Head of caudate nucleus (tissue), 42 donors: ENCODE measurements around the gene SLC38A6.

Source experiments
- DNase-seq, 42 donors: peaks; one replicate each; pipeline versions ENCODE4 v3.0.0 to v3.0.0-alpha.2; 2020 to 2021; ENCODE audit warnings: mixed read lengths in 7 of 42
- intact Hi-C: fragments of 100-400 bp; cut with DNase I; formaldehyde crosslinking; loops from one replicate; pipeline ENCODE4 v1.15.0; 2022

The SLC38A6 gene

GRCh38 chr14:60974090-60974651 is 6.9 kb upstream of the SLC38A6 start:
- intact Hi-C loops = no loop called here
- DNase-seq = no peak

GRCh38 chr14:60975551-60975950 is 5.5 kb upstream of the SLC38A6 start:
- DNase-seq = no peak
- intact Hi-C loops = no loop called here

GRCh38 chr14:60977847-60978246 is 3.2 kb upstream of the SLC38A6 start:
- intact Hi-C loops = no loop called here

GRCh38 chr14:60981633-60982455 is 799 bp downstream of the SLC38A6 start:
- DNase-seq = peak in 16 of 42 donors; percentile 3 to 54 (median 25)
- intact Hi-C loops = no loop called here

More at GRCh38 chr14:60977847-60978246, 3.2 kb upstream of the SLC38A6 start:
- DNase-seq = no peak

- intact Hi-C loops = no loop called here
- DNase-seq = no peak
These were observed 3.2 kb downstream of the SLC38A6 start for GRCh38 chr14:60984196-60984595.

GRCh38 chr14:60986500-60986899 is 5.5 kb downstream of the SLC38A6 start:
- intact Hi-C loops = no loop called here
- no peak for DNase-seq

- intact Hi-C loops = no loop called here
- no peak for DNase-seq
These were observed 8.6 kb downstream of the SLC38A6 start for GRCh38 chr14:60989599-60989998.

- intact Hi-C loops = no loop called here
- no peak for DNase-seq
These were observed 17.6 kb downstream of the SLC38A6 start for GRCh38 chr14:60998617-60999016.

- DNase-seq = no peak
- intact Hi-C loops = no loop called here
These were observed 18.5 kb downstream of the SLC38A6 start for GRCh38 chr14:60999536-60999935.

GRCh38 chr14:61003571-61003970 is 22.5 kb downstream of the SLC38A6 start:
- no peak for DNase-seq
- intact Hi-C loops = no loop called here

- intact Hi-C loops = no loop called here
These were observed 38.5 kb downstream of the SLC38A6 start for GRCh38 chr14:61019537-61019936.

GRCh38 chr14:61025251-61026223 is 44.5 kb downstream of the SLC38A6 start:
- intact Hi-C loops = loop anchor here (10.0 kb wide), 2 partner anchors 229 to 401 kb away; no protein-coding TSS in a partner anchor
- peak; percentile 25 to 85 (median 63) for DNase-seq

More at GRCh38 chr14:61019537-61019936, 38.5 kb downstream of the SLC38A6 start:
- DNase-seq = no peak

- intact Hi-C loops = loop anchor here (10.0 kb wide), 2 partner anchors 228 to 402 kb away; no protein-coding TSS in a partner anchor
- no peak for DNase-seq
These were observed 45.5 kb downstream of the SLC38A6 start for GRCh38 chr14:61026526-61026925.

GRCh38 chr14:61031026-61031425 is 50.0 kb downstream of the SLC38A6 start:
- DNase-seq = no peak
- intact Hi-C loops = no loop called here

- no peak for DNase-seq
- intact Hi-C loops = no loop called here
These were observed 52.0 kb downstream of the SLC38A6 start for GRCh38 chr14:61033054-61033453.

- DNase-seq = no peak
- intact Hi-C loops = no loop called here
These were observed 52.8 kb downstream of the SLC38A6 start for GRCh38 chr14:61033855-61034254.

GRCh38 chr14:61034416-61035120 is 53.5 kb downstream of the SLC38A6 start:
- intact Hi-C loops = no loop called here
- no peak for DNase-seq

- intact Hi-C loops = no loop called here
- DNase-seq = no peak
These were observed 56.2 kb downstream of the SLC38A6 start for GRCh38 chr14:61037215-61037614.

GRCh38 chr14:61041704-61042103 is 60.7 kb downstream of the SLC38A6 start:
- intact Hi-C loops = no loop called here
- DNase-seq = no peak
